HG02642 (cell line): ENCODE data around the gene THAP8.

Experiments
- ATAC-seq: cut with Tn5 transposase; IDR thresholded peaks from one replicate; pipeline ENCODE4 v1.9.1; 2021; ENCODE audit warnings: mild to moderate bottlenecking; ENCODE audit not compliant: unreplicated experiment, poor library complexity

THAP8 gene, protein sequence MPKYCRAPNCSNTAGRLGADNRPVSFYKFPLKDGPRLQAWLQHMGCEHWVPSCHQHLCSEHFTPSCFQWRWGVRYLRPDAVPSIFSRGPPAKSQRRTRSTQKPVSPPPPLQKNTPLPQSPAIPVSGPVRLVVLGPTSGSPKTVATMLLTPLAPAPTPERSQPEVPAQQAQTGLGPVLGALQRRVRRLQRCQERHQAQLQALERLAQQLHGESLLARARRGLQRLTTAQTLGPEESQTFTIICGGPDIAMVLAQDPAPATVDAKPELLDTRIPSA

GRCh38 chr19:36054119-36054732, at the start of gene THAP8:
Gene THAP8, minus strand, starts transcription at chr19:36054285. Its CDS starts 68 bp downstream, at chr19:36054217.
- peak; percentile 82 for ATAC-seq

- ATAC-seq: no peak
Observed at GRCh38 chr19:36103040-36103626, 49.0 kb upstream of the THAP8 start.

GRCh38 chr19:36101550-36102327, 47.7 kb upstream of the THAP8 start:
- no peak for ATAC-seq

- ATAC-seq: no peak
Observed at GRCh38 chr19:36100476-36100875, 46.4 kb upstream of the THAP8 start.

- ATAC-seq: no peak
Observed at GRCh38 chr19:36099166-36099785, 45.2 kb upstream of the THAP8 start.

GRCh38 chr19:36097036-36097435, 43.0 kb upstream of the THAP8 start:
- ATAC-seq: no peak

GRCh38 chr19:36093687-36094086, 39.6 kb upstream of the THAP8 start:
- ATAC-seq: no peak

- no peak for ATAC-seq
Observed at GRCh38 chr19:36093146-36093662, 39.1 kb upstream of the THAP8 start.

DNA sequence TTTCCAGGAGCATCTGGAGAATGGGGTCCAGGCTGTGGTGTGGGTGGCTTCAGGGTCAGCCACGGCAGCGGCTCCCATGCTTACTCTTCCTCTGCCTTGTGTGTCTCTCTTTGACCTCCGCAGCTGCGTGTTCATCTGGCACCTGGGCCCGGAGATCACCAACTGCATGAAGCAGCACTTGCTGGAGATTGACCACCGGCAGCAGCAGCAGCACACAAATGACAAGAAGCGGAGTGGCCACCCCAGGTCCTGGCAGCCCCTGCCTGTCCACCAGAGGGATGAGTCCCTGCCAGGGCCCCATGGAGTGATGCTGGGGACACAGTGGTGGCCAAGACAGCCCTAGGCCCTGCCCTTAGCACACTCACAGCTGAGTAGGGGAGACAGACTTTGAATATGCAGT, 38.5 kb upstream of the THAP8 start:
- ATAC-seq: no peak

DNA sequence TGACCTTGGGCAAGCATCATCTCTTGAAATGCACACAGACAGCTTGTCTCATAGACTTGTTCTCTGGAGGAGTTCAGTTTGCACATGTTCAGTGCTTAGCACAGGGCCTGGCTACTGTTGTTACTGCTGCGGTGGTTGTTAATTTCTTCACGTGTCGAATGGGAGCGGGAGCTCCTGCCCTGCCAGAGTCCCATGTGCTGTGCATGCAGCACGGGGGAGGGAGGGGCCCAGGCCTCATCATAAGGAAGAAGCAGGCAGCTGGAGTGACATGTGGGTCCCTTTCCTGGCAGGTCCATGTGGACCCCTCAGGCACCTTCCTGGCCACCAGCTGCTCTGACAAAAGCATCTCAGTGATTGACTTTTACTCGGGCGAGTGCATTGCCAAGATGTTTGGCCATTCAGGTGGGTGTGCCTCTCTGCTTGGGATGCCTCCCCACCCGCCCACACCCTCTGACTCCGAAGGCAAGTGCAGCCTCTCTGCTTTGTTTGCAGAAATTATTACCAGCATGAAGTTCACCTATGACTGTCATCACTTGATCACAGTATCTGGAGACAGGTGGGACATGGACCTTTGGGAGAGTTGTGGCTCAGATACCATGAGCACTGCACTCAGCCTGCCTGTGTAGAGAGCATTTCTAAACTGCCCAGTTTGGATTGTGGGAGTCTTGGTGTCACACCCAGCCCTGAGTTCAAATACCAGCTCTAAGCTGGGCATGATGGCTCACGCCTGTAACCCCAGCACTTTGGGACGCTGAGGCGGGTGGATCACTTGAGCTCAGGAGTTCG, 37.0 kb upstream of the THAP8 start:
- no peak for ATAC-seq

- no peak for ATAC-seq
Observed at GRCh38 chr19:36089847-36090246, 35.8 kb upstream of the THAP8 start.

DNA sequence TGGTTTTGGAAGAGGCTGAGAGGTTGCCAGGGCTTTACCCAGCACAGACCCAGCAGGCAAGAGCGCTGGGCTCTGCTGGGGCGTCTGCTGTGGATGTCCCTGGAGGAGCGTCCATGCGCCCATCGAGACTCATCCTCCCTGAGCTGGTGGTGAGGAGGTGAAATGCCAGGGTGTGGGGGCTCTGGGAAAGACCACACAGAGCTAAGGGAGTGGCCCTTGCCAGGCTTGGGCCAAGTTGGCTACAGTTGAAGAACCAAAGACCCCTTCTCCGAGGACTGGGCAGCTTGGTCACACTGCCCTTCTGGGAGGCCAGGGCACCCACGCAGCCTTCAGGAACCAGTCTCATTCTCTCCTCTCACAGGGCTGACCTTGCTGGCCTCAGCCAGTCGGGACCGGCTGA, 32.2 kb upstream of the THAP8 start:
- ATAC-seq: no peak

- ATAC-seq: no peak
Observed at GRCh38 chr19:36084231-36085009, 30.3 kb upstream of the THAP8 start.

GRCh38 chr19:36082916-36083315, 28.8 kb upstream of the THAP8 start:
- no peak for ATAC-seq

DNA sequence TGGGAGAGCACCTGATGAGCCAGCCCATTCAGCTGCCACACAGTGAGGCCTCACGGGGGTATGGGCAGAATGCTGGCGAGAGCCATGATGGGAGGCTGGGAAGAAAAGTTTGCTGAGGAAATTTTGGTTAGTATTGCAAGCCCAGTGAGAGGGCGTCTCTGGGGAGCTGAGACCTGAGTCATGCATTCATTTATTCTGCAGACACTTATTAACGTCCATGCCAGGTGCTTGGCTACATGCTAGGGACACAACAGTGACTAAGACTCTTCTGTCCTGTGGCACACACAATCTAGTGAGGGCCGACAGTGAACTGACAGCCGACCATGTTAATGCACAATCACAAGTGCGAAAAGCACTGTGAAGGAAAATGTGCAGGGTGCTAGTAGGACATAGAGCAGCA, 27.8 kb upstream of the THAP8 start:
- no peak for ATAC-seq

- ATAC-seq: no peak
Observed at GRCh38 chr19:36081385-36081784, 27.3 kb upstream of the THAP8 start.

- no peak for ATAC-seq
Observed at GRCh38 chr19:36079389-36079945, 25.4 kb upstream of the THAP8 start.

GRCh38 chr19:36073121-36073876, 19.2 kb upstream of the THAP8 start:
- no peak for ATAC-seq
